A549 (cell line): ENCODE data around the gene HCLS1. TPM values are rescaled to one million over a fixed set of nuclear protein-coding genes. Genes with fewer than 3 reads are reported as not detected.

Source experiments
- ATAC-seq, 2 experiments: fragments of 200-7000 bp in 1 of 2; fragments of >200 bp in 1 of 2; cut with Nextera tagmentation in 1 of 2; cut with Tn5 transposase in 1 of 2; 3 replicates each; pipeline versions ENCODE4 v1.8.0 to v1.9.1; 2018 to 2020; ENCODE audit warnings: mild to moderate bottlenecking in 1 of 2, moderate library complexity in 1 of 2
- CTCF ChIA-PET: fragments of 300-600 bp; sonication (Branson Sonifier 250); formaldehyde crosslinking; extraction: SDS; loops from one replicate; lab custom pipeline; 2021; ENCODE audit warnings: antibody characterized with exemption, inconsistent platforms; lab: Yijun Ruan, JAX
- POLR2A ChIA-PET: fragments of 350-600 bp; formaldehyde crosslinking; extraction: SDS; loops from one replicate; lab custom pipeline; 2021; ENCODE audit warnings: antibody characterized with exemption, inconsistent platforms; lab: Yijun Ruan, JAX
- DNase-seq, 2 experiments: peaks; one replicate each; pipeline versions ENCODE4 v3.0.0 to v3.0.0-alpha.2; 2011 to 2016; ENCODE audit warnings: low read depth in 1 of 2, low spot score in 1 of 2
- FAIRE-seq: peaks from 2 replicates; lab custom pipeline; 2011; peaks lifted over from hg19 to GRCh38; lab: Jason Lieb, UNC
- H3K27ac ChIP-seq, 2 experiments: fragments of >200 bp; sonication (Bioruptor Twin); formaldehyde crosslinking; 3 replicates each; pipeline ENCODE4 v1.5.1; 2016 to 2017
- H3K4me1 ChIP-seq: fragments of >200 bp; sonication (Bioruptor Twin); formaldehyde crosslinking; 3 replicates; pipeline ENCODE4 v1.6.1; 2016
- H3K4me2 ChIP-seq: fragments of >200 bp; sonication (Bioruptor Twin); formaldehyde crosslinking; 3 replicates; pipeline ENCODE4 v1.6.1; 2016
- H3K4me3 ChIP-seq: fragments of >200 bp; sonication (Bioruptor Twin); formaldehyde crosslinking; 3 replicates; pipeline ENCODE4 v1.5.1; 2016
- H3K9me3 ChIP-seq: fragments of >200 bp; sonication (Bioruptor Twin); formaldehyde crosslinking; 3 replicates; pipeline ENCODE4 v1.6.1; 2016
- CBX2 ChIP-seq: fragments of 200-600 bp; sonication (generic); IDR thresholded peaks from 2 replicates; pipeline ENCODE4 v1.6.1; 2016; ENCODE audit warnings: low read depth, mild to moderate bottlenecking, borderline replicate concordance
- EHMT2 ChIP-seq: fragments of 200-600 bp; sonication (generic); IDR thresholded peaks from 2 replicates; pipeline ENCODE4 v1.6.1; 2016; ENCODE audit warnings: antibody characterized with exemption, low read depth, mild to moderate bottlenecking, moderate library complexity
- FOSB ChIP-seq: fragments of 250-450 bp; sonication (Bioruptor Pico); IDR thresholded peaks from 2 replicates; pipeline ENCODE4 v1.5.0; 2020; ENCODE audit warnings: mild to moderate bottlenecking, moderate library complexity
- GATA3 ChIP-seq: IDR thresholded peaks from 2 replicates; pipeline ENCODE4 v1.6.1; 2012; ENCODE audit warnings: borderline replicate concordance
- HOXB13 ChIP-seq: fragments of 250-450 bp; sonication (Bioruptor Pico); IDR thresholded peaks from 2 replicates; pipeline ENCODE4 v1.5.0; 2020; ENCODE audit warnings: low read depth, mild to moderate bottlenecking, moderate library complexity
- KDM5A ChIP-seq: fragments of 200-600 bp; sonication (generic); IDR thresholded peaks from 2 replicates; pipeline ENCODE4 v1.6.1; 2016; ENCODE audit warnings: antibody characterized with exemption, mild to moderate bottlenecking
- MAZ ChIP-seq: fragments of 150-350 bp; IDR thresholded peaks from 2 replicates; pipeline ENCODE4 v1.6.1; 2014; ENCODE audit warnings: antibody characterized with exemption, low read depth, low read length, borderline replicate concordance
- NFE2L2 ChIP-seq: fragments of 150-350 bp; conservative IDR thresholded peaks from 2 replicates; pipeline ENCODE4 v1.6.1; 2014; ENCODE audit warnings: low read length
- POLR2A ChIP-seq: IDR thresholded peaks from 2 replicates; pipeline ENCODE4 v1.6.1; 2012; ENCODE audit warnings: mild to moderate bottlenecking, low read length
- RARB ChIP-seq: fragments of 250-450 bp; sonication (Bioruptor Pico); IDR thresholded peaks from 2 replicates; pipeline ENCODE4 v1.8.0; 2021; ENCODE audit warnings: mild to moderate bottlenecking, moderate library complexity
- RNF2 ChIP-seq: fragments of 200-600 bp; sonication (generic); IDR thresholded peaks from 2 replicates; pipeline ENCODE4 v1.6.1; 2016; ENCODE audit warnings: low read depth, mild to moderate bottlenecking, antibody characterized with exemption, moderate library complexity, borderline replicate concordance
- TFCP2L1 ChIP-seq: fragments of 250-450 bp; sonication (Bioruptor Pico); IDR thresholded peaks from 2 replicates; pipeline ENCODE4 v1.5.0; 2021; ENCODE audit warnings: mild to moderate bottlenecking
- ZC3H11A ChIP-seq: fragments of 450-650 bp; IDR thresholded peaks from 2 replicates; pipeline ENCODE4 v1.6.1; 2014; ENCODE audit warnings: antibody characterized with exemption, mild to moderate bottlenecking
- ZFP36 ChIP-seq: fragments of 450-650 bp; IDR thresholded peaks from 2 replicates; pipeline ENCODE4 v1.6.1; 2014; ENCODE audit warnings: borderline replicate concordance; ENCODE audit not compliant: partially characterized antibody
- ZSCAN20 ChIP-seq: fragments of 250-450 bp; sonication (Bioruptor Pico); IDR thresholded peaks from 2 replicates; pipeline ENCODE4 v1.8.0; 2022; ENCODE audit warnings: mild to moderate bottlenecking, moderate library complexity
- WGBS: methylation state at CpG from one replicate; pipeline ENCODE4 v1.1.6; 2017; ENCODE audit errors: missing lambda C conversion rate; 5-methylcytosine and 5-hydroxymethylcytosine counted together
- polyA plus RNA-seq, 4 experiments: library from polyadenylated mRNA; depleted of rRNA in 3 of 4; stranded (reverse); fragments of >200 nt; fragmentation: RNase III in 1 of 4; extraction: RNeasy Plus Mini Kit Qiagen cat#74134 plus additional on column Dnase treatment in 1 of 4; gene quantifications; 2 replicates in 3 of 4; 3 replicates in 1 of 4; pipeline ENCODE4 v1.2.3, GENCODE V29; 2011 to 2017
- TF ChIP-seq, protein P1 (sequence below): fragments of 200-600 bp; sonication (generic); IDR thresholded peaks from 2 replicates; pipeline ENCODE4 v1.6.1; 2016; ENCODE audit warnings: antibody characterized with exemption, mild to moderate bottlenecking, moderate library complexity
- TF ChIP-seq, protein P2 (sequence below): IDR thresholded peaks from 2 replicates; pipeline ENCODE4 v1.6.1; 2012; ENCODE audit warnings: low read depth, borderline replicate concordance
- TF ChIP-seq, protein P3 (sequence below): fragments of >200 bp; sonication (Bioruptor Twin); formaldehyde crosslinking; IDR thresholded peaks from 2 replicates; pipeline ENCODE4 v1.6.1; 2016
- TF ChIP-seq, protein P4 (sequence below): fragments of 450-650 bp; IDR thresholded peaks from 2 replicates; pipeline ENCODE4 v1.6.1; 2014; ENCODE audit warnings: antibody characterized with exemption
- TF ChIP-seq, protein P5 (sequence below): IDR thresholded peaks from 2 replicates; pipeline ENCODE4 v1.6.1; 2012

The HCLS1 gene
- polyA plus RNA-seq, 2 of the 4 experiments (the other 2 are of a cell fraction), result 0.12 to 0.14 TPM

DNA sequence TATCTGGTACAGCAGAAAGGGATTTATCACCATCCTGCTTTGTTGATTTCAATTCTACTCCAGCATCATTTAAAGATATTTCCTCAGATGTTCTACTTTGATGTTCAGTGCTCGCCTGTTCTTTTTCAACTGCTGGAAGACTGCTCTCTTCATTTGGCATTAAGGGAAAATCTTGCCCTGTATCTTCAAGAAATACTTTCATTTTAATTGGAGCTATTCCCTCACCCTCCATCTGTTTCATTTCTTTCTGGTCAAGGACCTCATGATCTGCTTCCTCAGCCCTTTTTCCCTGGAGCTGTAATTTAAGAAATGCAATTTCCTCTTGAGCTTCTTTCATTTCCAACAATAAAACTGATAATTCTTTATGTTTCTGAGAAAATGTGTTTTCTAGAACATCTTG is 37.8 kb upstream of the HCLS1 start:
- DNase-seq (no peak), FAIRE-seq (no peak), ATAC-seq (no peak)
- H3K27ac ChIP-seq, result no peak overlapping the region
- ChIA-PET CTCF (interaction anchor here (1.0 to 2.1 kb wide), 2 partner anchors 11 to 77 kb away, joined by 4 to 5 read pairs; no protein-coding TSS in a partner anchor), POLR2A (no interaction called here)
- H3K9me3 ChIP-seq, result no peaks in the 10 kb centered on the region
- H3K4me1 ChIP-seq, result no peaks in the 10 kb centered on the region
- H3K4me2 ChIP-seq, result no peak overlapping the region
- no peak for TF ChIP-seq GATA3
- TF ChIP-seq MAZ, result no peak
- TF ChIP-seq RNF2, result no peak
- no peak for TF ChIP-seq TFCP2L1 (CRISPR knock-in tag)
- TF ChIP-seq, protein P1, sequence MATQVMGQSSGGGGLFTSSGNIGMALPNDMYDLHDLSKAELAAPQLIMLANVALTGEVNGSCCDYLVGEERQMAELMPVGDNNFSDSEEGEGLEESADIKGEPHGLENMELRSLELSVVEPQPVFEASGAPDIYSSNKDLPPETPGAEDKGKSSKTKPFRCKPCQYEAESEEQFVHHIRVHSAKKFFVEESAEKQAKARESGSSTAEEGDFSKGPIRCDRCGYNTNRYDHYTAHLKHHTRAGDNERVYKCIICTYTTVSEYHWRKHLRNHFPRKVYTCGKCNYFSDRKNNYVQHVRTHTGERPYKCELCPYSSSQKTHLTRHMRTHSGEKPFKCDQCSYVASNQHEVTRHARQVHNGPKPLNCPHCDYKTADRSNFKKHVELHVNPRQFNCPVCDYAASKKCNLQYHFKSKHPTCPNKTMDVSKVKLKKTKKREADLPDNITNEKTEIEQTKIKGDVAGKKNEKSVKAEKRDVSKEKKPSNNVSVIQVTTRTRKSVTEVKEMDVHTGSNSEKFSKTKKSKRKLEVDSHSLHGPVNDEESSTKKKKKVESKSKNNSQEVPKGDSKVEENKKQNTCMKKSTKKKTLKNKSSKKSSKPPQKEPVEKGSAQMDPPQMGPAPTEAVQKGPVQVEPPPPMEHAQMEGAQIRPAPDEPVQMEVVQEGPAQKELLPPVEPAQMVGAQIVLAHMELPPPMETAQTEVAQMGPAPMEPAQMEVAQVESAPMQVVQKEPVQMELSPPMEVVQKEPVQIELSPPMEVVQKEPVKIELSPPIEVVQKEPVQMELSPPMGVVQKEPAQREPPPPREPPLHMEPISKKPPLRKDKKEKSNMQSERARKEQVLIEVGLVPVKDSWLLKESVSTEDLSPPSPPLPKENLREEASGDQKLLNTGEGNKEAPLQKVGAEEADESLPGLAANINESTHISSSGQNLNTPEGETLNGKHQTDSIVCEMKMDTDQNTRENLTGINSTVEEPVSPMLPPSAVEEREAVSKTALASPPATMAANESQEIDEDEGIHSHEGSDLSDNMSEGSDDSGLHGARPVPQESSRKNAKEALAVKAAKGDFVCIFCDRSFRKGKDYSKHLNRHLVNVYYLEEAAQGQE, result no peak
- TF ChIP-seq, protein P2, sequence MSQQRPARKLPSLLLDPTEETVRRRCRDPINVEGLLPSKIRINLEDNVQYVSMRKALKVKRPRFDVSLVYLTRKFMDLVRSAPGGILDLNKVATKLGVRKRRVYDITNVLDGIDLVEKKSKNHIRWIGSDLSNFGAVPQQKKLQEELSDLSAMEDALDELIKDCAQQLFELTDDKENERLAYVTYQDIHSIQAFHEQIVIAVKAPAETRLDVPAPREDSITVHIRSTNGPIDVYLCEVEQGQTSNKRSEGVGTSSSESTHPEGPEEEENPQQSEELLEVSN, result no peak
- TF ChIP-seq, protein P3, sequence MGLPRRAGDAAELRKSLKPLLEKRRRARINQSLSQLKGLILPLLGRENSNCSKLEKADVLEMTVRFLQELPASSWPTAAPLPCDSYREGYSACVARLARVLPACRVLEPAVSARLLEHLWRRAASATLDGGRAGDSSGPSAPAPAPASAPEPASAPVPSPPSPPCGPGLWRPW, result no peak
- TF ChIP-seq ZC3H11A, result no peak
- TF ChIP-seq POLR2A, result no peak
- no peak for TF ChIP-seq NFE2L2
- TF ChIP-seq, protein P4, sequence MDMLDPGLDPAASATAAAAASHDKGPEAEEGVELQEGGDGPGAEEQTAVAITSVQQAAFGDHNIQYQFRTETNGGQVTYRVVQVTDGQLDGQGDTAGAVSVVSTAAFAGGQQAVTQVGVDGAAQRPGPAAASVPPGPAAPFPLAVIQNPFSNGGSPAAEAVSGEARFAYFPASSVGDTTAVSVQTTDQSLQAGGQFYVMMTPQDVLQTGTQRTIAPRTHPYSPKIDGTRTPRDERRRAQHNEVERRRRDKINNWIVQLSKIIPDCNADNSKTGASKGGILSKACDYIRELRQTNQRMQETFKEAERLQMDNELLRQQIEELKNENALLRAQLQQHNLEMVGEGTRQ, result no peak
- TF ChIP-seq RARB (CRISPR knock-in tag), result no peak
- 91% methylated on average over 1 of the region's 1 CpG for WGBS
- no peak overlapping the region for H3K4me3 ChIP-seq

DNA sequence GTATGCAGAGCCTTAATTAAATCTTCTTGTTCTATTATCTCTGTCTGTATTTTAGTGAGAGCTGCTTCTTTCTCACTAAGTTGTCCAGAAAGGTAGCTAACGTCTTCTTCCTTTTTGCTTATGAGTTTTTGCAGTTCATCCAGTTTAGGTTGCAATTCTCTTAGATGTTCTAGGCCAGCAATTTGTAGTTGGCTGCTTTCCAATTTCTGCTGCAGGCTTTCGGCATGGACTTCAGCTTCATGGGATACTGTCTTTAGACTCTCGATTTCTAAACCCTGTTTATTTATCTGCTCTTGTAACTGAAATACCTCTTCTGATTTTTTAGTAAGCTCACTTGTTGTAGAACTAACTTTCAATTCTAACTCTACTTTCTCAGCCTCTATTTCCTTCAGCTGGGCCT is 35.5 kb upstream of the HCLS1 start:
- ChIA-PET POLR2A (no interaction called here), CTCF (interaction anchor here (0.8 kb wide), 1 partner anchor 608 kb away, joined by 3 read pairs; no protein-coding TSS in a partner anchor)
- FAIRE-seq (peak; percentile 7), DNase-seq (no peak), ATAC-seq (no peak)
- no peak overlapping the region for H3K4me2 ChIP-seq
- H3K4me1 ChIP-seq, result no peaks in the 10 kb centered on the region
- 98% methylated on average over 3 of the region's 3 CpGs for WGBS
- no peaks in the 10 kb centered on the region for H3K9me3 ChIP-seq
- H3K4me3 ChIP-seq, result no peak overlapping the region
- no peak overlapping the region for H3K27ac ChIP-seq
- TF ChIP-seq, protein P4, result no peak
- TF ChIP-seq, protein P5, sequence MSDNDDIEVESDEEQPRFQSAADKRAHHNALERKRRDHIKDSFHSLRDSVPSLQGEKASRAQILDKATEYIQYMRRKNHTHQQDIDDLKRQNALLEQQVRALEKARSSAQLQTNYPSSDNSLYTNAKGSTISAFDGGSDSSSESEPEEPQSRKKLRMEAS, result no peak
- TF ChIP-seq ZFP36, result no peak
- no peak for TF ChIP-seq ZSCAN20 (CRISPR knock-in tag)
- no peak for TF ChIP-seq FOSB
- TF ChIP-seq KDM5A, result no peak
- TF ChIP-seq CBX2, result no peak
- TF ChIP-seq MAZ, result no peak
- TF ChIP-seq HOXB13 (CRISPR knock-in tag), result no peak
- no peak for TF ChIP-seq EHMT2
